Peyer's patch (tissue), 4 donors: ENCODE measurements around the gene IFNG. TPM values are rescaled to one million over a fixed set of nuclear protein-coding genes. Genes with fewer than 3 reads are reported as not detected.
A peak's percentile ranks its signal among the peaks of the same experiment; 100 is the strongest.

Experiments used
- DNase-seq, 3 donors: peaks; one replicate each; pipeline ENCODE4 v3.0.0-alpha.2; 2017 to 2019
- H3K27ac ChIP-seq, 4 donors: fragments of 200-600 bp; sonication (generic); one replicate each; pipeline ENCODE4 v1.5.1; 2016 to 2019
- H3K27me3 ChIP-seq, 2 donors: fragments of 200-600 bp; sonication (generic); one replicate each; pipeline ENCODE4 v1.5.1; 2019
- H3K36me3 ChIP-seq, 3 donors: fragments of 200-600 bp; sonication (generic); one replicate each; pipeline ENCODE4 v1.5.1; 2016 to 2019
- H3K4me1 ChIP-seq, 4 donors: fragments of 200-600 bp; sonication (generic); one replicate each; pipeline ENCODE4 v1.5.1; 2016 to 2019
- H3K4me3 ChIP-seq, 4 donors: fragments of 200-600 bp; sonication (generic); 1 replicate in 3 of 4; 2 replicates in 1 of 4; pipeline ENCODE4 v1.5.1; 2016 to 2019; ENCODE audit warnings: mild to moderate bottlenecking in 1 of 4
- H3K9me3 ChIP-seq, 4 donors: fragments of 200-600 bp; sonication (generic); one replicate each; pipeline ENCODE4 v1.5.1; 2016 to 2019; ENCODE audit warnings: mild to moderate bottlenecking in 1 of 4
- POLR2A ChIP-seq, 2 donors: fragments of 450-650 bp; IDR thresholded peaks; one replicate each; pipeline ENCODE4 v1.5.1; 2017; ENCODE audit warnings: antibody characterized with exemption in 2 of 2, mild to moderate bottlenecking in 2 of 2, moderate library complexity in 2 of 2
- total RNA-seq, 4 donors: library from RNA; depleted of rRNA; stranded (reverse); fragments of >200 nt; gene quantifications; one replicate each; pipeline ENCODE4 v1.1.0, GENCODE V29; 2016
- TF ChIP-seq, protein P1 (sequence below), 6 experiments: fragments of 450-650 bp in 4 of 6; fragments of 200-600 bp in 2 of 6; sonication (generic) in 1 of 6; IDR thresholded peaks; one replicate each; pipeline ENCODE4 v1.5.1; 2017 to 2019; ENCODE audit warnings: antibody characterized with exemption in 6 of 6, mild to moderate bottlenecking in 3 of 6, moderate library complexity in 1 of 6

IFNG gene
- total RNA-seq, 4 donors from 2014 or later: not detected

DNA sequence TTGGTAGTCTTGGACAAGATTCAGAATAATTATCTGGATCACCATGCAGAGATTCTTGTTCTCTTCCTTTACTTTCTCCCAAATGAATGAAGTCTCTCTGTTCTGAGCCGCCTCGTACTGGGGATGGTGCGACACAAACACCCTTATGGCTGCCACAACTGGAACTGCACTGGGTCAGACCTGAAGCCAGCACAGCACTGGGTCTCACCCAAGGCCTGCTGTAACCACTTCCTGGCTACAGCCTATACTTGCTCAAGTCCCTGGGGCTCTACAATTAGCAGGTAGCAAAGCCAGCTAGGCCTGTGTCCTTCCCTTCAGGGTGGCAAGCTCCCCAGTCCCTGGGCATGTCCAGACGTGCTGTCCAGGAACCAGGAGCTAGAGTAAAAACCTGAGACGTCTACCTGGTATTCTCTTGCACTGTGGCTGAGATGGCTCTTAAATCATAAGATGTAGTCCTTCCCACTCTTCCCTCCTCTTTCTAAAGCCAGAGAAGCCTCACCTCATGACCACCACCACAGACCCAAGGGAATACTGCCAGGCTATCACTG is 27.6 kb downstream of the IFNG start:
- no peaks in the 10 kb centered on the region for H3K4me1 ChIP-seq
- TF ChIP-seq POLR2A (IDR thresholded peaks at IDR 0.05): no peak
- H3K36me3 ChIP-seq: no peaks in the 10 kb centered on the region
- DNase-seq: no peak
- H3K9me3 ChIP-seq: no peaks in the 10 kb centered on the region
- H3K27ac ChIP-seq: no peak overlapping the region
- H3K4me3 ChIP-seq: no peak overlapping the region
- no peaks in the 10 kb centered on the region for H3K27me3 ChIP-seq

GRCh38 chr12:68129979-68130378 is 29.6 kb downstream of the IFNG start:
- Histone ChIP-seq H3K4me1 (no peaks in the 10 kb centered on the region), H3K27ac (no peak overlapping the region), H3K27me3 (no peaks in the 10 kb centered on the region), H3K9me3 (no peaks in the 10 kb centered on the region), H3K36me3 (no peaks in the 10 kb centered on the region), H3K4me3 (no peak overlapping the region)
- no peak for DNase-seq
- no peak for TF ChIP-seq POLR2A (IDR thresholded peaks at IDR 0.05)
- TF ChIP-seq, protein P1, sequence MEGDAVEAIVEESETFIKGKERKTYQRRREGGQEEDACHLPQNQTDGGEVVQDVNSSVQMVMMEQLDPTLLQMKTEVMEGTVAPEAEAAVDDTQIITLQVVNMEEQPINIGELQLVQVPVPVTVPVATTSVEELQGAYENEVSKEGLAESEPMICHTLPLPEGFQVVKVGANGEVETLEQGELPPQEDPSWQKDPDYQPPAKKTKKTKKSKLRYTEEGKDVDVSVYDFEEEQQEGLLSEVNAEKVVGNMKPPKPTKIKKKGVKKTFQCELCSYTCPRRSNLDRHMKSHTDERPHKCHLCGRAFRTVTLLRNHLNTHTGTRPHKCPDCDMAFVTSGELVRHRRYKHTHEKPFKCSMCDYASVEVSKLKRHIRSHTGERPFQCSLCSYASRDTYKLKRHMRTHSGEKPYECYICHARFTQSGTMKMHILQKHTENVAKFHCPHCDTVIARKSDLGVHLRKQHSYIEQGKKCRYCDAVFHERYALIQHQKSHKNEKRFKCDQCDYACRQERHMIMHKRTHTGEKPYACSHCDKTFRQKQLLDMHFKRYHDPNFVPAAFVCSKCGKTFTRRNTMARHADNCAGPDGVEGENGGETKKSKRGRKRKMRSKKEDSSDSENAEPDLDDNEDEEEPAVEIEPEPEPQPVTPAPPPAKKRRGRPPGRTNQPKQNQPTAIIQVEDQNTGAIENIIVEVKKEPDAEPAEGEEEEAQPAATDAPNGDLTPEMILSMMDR (IDR thresholded peaks at IDR 0.05): no peak

DNA sequence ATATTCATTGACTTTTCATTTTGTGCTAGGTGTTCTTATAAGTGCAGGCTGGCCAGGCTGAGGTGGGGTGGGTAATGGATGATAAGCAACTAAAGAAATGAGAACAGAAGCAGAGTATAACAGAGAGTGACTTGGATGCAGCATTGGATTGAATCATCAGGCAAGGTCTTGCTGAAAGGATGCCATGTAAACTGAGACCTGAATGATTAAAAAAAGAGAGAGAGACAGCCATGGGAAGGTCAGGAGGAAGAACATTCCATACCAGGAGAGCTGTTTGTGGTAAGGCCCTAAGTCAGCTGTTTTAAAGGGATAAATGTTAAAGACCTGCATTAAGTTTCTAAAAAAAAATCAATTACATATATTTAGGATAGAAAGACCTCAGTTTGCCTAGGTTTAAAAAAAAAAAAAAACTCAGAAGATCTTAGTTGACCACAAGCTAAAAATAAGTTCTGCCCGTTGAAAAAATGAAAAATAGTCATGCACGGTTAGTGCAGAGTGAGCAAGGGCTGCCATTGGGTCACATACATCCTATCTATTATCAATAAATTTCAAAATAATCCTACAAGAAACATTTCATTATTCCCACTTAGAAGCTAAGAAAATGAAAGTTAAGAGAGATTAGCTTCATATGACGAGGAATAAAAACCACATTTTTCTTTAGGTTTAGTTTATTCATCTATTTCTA is 37.2 kb downstream of the IFNG start:
- no peak for DNase-seq
- Histone ChIP-seq H3K9me3 (no peaks in the 10 kb centered on the region), H3K36me3 (no peaks in the 10 kb centered on the region), H3K4me1 (no peaks in the 10 kb centered on the region), H3K4me3 (no peak overlapping the region), H3K27me3 (no peaks in the 10 kb centered on the region), H3K27ac (no peak overlapping the region)
- TF ChIP-seq, protein P1 (IDR thresholded peaks at IDR 0.05): no peak
- TF ChIP-seq POLR2A (IDR thresholded peaks at IDR 0.05): no peak

DNA sequence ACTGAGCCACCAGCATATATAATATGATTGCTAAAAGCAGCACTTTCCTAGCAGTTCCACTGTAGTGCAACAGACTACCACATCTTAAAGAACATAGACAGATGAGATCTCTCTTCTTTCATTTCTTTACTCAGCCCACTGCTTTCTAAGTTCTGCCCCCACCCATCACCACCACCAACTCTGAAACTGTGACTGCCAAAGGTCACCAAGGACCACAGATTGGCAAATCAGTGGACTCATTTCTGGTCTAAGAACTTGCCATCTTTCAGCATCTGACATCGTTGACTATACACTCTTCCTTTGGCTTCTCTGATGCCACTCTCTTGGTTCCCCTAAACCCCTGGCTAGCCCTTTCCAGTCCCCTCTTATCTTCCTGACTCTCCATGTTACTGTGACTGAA is 38.4 kb downstream of the IFNG start:
- H3K9me3 ChIP-seq: no peaks in the 10 kb centered on the region
- no peak overlapping the region for H3K4me3 ChIP-seq
- no peak for DNase-seq
- H3K36me3 ChIP-seq: no peaks in the 10 kb centered on the region
- H3K27ac ChIP-seq: no peak overlapping the region
- H3K27me3 ChIP-seq: no peaks in the 10 kb centered on the region
- TF ChIP-seq POLR2A (IDR thresholded peaks at IDR 0.05): no peak
- TF ChIP-seq, protein P1 (IDR thresholded peaks at IDR 0.05): no peak
- H3K4me1 ChIP-seq: no peaks in the 10 kb centered on the region

DNA sequence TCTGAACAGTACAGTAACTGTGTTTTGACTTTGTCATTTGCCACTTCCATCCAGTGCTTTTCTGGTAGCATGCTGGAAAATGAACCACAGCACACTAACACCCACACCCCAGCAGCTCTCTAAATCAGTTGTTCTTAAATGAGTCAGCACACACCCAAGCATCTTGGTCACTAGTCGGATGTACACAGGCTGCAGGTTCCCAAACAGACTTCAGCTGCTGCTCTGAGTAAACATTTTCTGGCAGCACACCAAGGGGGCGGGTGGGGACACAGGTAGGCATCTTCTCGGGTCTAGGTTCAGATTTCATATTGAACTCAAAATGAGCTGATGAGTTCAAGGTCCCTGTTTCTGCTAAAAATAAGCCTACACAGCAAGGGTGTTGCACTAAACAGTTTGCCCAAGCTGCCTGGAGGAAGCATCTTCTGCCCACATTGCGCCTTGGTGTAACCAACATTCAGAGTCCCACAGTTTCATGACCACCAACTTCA is 39.8 kb downstream of the IFNG start:
- peak in 1 of 3 donors; percentile 26 for DNase-seq
- Histone ChIP-seq H3K9me3 (no peaks in the 10 kb centered on the region), H3K27ac (no peak overlapping the region), H3K4me3 (no peak overlapping the region), H3K4me1 (no peaks in the 10 kb centered on the region), H3K27me3 (no peaks in the 10 kb centered on the region), H3K36me3 (no peaks in the 10 kb centered on the region)
- no peak for TF ChIP-seq POLR2A (IDR thresholded peaks at IDR 0.05)
- TF ChIP-seq, protein P1 (IDR thresholded peaks at IDR 0.05): no peak

DNA sequence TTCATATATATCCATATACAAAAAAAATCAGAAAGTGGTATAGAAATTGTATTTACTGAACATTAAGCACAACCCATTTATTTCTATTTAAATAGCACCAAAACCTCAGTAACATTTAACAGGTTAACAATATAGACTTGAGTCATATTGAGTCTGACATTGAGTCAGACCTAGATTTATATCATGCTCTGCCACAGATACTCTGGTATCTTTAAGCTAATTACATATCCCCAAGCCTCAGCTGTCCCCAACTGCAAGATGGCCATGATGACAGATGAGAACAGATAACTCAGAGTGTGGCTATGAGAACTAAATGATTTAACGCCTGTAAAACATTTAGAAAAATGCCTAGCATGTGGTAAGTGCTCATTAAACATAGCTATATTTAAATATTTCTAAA is 40.3 kb downstream of the IFNG start:
- Histone ChIP-seq H3K4me3 (no peak overlapping the region), H3K27ac (no peak overlapping the region), H3K4me1 (no peaks in the 10 kb centered on the region), H3K27me3 (no peaks in the 10 kb centered on the region), H3K9me3 (no peaks in the 10 kb centered on the region), H3K36me3 (no peaks in the 10 kb centered on the region)
- TF ChIP-seq POLR2A (IDR thresholded peaks at IDR 0.05): no peak
- TF ChIP-seq, protein P1 (IDR thresholded peaks at IDR 0.05): no peak
- DNase-seq: no peak
